Measurements from ENCODE around the gene TCF20.

TCF20 gene

GRCh38 chr22:42270510-42271190 lies at the start of gene TCF20:
TSS of gene TCF20 (minus strand) at chr22:42270653. CDS start at chr22:42215305, 55,348 bp downstream.
- DNase-seq, result peak; percentile 82

DNA sequence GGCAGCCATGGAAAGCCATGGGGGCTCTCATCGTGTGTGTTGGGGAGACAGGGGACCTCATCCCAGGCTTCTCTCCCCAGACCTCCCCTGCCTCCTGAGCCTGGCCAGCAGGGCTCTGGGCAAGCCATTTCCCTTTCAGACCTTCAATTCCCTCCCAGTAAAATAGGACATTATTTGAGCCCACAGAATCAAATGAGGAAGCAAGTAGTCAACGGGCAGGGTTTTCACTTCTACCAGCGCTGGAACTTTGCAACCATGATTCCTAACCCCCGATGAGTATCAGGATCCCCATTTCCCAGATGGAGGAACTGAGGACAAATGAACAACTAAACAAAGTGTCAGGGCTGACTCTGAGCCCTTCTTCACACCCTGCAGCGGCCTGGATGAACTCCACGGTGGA lies 48.9 kb upstream of the TCF20 start:
- no peak for DNase-seq

- no peak for DNase-seq
These were observed 48.5 kb upstream of the TCF20 start for GRCh38 chr22:42318967-42319366.

- no peak for DNase-seq
These were observed 47.5 kb upstream of the TCF20 start for GRCh38 chr22:42317691-42318547.

GRCh38 chr22:42317008-42317407 lies 46.6 kb upstream of the TCF20 start:
- peak; percentile 69 for DNase-seq

DNA sequence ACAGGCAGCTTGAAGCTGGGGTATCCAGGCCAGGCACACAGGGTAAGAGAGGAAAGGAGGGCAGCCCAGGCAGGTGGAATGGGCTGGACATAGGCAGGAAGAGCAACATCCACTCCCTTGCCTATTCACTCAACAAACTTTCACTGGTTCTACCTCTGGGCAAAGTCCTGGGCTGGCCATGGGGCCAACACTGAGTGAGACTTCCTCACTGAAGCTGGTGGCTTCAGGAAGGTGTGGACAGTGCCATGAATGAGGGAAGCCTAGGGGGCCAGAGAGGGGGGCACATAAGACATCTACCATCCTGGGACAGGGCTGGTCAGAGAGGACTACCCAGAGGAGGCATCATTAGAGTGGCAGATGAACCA lies 44.9 kb upstream of the TCF20 start:
- no peak for DNase-seq

GRCh38 chr22:42314709-42315391 lies 44.4 kb upstream of the TCF20 start:
- DNase-seq, result no peak

DNA sequence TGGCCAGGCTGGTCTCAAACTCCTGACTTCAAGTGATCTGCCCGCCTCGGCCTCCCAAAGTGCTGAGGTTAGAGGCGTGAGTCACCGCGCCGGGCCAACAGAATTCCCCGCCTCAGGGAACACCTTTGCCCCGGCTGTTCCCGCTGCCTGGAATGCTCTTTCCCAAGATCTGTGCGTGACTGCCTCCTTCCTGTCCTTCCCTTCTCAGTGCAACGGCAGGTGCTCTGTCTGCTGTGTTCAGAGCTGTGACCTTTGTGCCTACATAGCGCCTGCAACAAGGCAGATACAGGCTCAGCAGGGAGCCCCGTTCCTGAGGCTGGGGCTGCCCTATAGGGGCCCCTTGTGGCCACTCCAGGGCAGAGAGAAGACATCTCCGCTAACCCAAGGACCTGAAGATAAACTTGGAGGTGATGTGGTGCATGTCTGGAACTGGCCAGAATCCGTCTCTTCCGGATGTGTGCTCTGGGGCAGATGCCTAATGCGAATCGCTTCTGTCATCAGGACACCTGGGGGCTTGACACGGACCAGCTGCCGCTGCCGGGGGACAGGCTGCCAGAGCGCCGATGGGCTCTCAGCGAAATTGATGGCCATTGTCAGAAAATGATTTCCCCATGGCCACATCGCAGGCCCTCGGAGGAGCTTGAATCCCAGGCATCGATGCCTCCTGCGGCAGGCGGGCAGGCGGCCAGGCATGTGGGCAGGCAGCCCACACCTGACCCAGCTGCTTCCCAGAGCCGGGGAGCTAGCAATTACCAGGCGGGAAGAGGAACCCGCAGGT lies 43.5 kb upstream of the TCF20 start:
- DNase-seq, result peak; percentile 45

DNA sequence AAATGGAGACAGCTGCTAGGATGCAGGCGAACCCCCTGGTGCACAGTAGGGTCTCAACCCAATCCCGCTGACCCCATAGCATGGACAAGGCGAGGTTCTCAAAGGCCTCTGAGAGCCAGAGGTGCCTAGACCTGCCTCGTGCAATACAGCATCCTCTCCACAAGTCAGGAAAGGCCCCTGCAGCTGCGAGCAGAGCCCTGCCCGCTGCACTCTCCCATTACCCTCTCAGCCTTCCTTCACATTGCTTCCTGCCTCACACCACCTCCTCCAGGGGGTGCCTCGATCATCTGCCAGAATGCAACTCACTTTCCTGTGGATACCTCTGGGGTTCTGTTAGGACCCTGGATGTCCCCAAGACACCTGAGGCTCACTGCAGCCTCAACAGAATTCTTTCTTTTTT lies 42.8 kb upstream of the TCF20 start:
- no peak for DNase-seq

- DNase-seq, result no peak
These were observed 40.0 kb upstream of the TCF20 start for GRCh38 chr22:42310291-42311015.

GRCh38 chr22:42309865-42310264 lies 39.4 kb upstream of the TCF20 start:
- DNase-seq, result no peak

GRCh38 chr22:42308892-42309468 lies 38.5 kb upstream of the TCF20 start:
- DNase-seq, result no peak

DNA sequence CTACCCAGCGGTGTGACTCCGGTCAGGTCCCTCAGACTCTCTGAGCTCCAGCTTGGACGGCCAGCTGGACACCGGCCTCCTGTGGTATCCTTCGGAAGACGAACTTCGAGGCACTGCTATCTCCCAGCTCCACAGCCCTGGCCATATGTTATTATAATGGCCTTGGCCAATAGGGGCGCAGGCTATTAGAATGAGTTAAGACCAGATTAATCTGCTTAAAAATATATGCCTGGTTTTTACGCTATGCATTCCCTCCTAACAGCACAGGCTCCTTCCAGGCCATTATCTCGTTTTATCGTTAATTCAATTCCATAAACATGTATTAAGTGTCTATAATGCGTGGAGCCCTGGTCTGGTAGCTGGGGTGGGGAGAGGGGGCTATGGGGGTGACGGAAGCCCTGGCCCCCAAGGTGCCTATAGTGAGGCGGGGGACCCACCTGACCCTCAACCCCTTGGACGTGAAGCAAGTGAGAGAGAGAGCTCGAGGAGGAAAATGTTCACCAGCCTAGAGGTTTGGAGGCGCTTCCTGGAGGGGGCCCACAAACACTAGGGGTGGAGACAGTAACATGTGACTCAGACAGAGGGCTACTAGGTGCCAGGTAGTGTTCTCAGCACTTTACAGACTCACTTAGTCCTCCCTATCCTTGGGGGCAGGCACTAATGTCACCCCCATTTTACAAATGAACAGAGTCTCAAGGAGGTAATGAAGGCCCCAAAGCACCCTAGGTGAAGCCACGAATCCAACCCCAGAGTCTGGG lies 37.5 kb upstream of the TCF20 start:
- no peak for DNase-seq

DNA sequence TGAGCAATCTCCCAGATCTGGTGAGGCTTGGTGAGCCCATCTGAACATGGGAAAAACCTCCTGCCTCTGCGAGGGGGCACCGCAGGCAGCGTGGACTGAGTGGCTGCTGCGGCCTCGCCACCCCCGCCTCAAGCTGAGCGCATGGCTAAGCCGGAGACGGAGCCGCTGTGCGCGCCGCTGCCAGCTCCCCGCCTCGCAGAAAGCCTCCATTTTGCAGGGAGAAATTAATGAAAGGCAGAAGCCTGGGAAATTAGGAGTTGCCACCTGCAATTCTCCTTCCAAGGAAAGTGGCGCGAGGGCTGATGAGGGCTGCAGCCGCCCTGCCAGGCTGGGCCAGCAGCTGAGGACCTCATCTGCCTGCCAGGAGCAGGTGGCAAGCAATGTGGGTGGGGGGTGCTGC lies 35.6 kb upstream of the TCF20 start:
- no peak for DNase-seq

DNA sequence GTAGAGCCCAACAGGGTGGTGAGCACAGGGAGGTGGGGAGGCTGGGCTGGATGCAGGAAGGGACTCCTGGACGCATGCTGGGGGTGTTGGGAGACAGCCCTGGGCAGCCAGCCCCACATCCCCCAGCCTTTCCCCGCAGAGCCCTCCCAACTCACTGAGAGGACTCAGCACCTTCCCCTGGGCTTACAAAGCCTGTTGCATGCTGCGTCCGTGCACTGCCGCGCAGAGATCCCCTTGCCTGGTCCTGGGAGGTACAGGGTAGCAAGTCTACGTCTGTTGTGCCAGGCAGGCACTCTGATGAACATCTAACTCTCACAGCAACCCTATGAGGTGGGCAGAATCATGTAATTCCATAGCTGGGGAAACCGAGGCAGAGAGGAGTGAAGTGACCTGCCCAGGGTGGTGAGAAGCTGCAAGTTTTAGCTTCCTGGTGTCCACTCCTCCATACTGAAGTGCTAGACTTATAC lies 33.9 kb upstream of the TCF20 start:
- no peak for DNase-seq

DNA sequence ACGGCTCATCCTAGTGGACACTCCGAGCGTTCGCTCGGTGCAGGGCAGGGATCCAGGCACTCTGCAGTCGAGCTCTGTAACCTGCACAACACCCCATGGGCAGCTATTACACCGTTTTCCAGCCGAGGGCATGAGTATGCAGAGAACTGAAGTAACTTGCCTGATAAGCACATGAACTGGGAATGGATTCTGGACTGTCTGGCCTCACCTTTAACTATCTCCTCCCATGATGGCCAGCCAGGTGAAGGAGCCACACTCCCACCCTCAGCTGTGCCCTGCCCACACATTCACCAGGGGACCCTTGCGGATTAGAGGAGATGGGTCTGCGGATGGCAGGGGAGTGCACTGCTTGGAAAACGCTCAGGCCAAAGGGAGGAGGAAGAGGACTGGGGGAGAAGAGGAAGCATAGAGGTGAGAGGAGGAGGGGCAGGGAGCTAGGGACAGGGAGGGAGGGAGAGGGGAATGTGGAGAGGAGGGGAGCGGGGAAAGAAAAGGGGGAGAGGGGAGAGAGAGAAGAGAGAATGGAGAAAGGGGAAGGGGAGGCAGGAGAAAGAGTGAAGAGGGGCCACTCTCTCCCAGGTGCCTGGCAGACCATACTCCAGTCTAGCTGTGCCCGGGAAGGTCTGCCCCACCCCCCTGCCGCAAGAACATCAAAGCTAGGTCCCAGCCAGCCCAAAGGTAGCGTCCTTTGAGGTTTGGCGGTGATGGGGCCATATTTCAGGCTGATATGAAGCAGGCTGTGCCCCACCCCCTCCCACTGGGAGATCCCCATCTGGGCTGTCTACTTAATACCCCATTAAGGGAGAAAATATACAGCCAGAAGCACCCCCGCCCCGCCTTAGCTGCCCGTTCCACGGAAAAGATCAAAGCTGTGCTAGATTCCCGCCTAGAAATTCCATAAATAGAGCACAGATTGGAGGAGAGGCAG lies 33.2 kb upstream of the TCF20 start:
- no peak for DNase-seq

DNA sequence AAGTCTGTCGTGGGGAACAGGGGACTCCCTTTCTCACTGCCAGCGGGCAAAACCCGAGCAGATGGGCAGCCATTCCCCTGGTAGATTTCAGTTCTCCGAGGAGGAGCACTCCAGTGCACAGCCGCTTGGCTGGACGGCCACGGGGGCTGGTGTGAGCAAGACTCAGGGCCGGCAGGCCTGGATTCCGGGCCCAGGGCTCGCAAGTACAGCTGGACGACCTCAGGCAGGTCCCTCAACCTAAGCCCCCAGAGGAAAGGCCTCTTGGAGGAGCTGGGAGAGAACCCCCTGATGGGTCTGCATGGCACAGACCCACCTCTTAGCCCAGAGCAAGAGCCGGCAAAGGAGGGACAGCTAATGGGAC lies 31.3 kb upstream of the TCF20 start:
- no peak for DNase-seq

- DNase-seq, result no peak
These were observed 30.8 kb upstream of the TCF20 start for GRCh38 chr22:42301077-42301741.
